Adrenal gland (tissue), 5 donors: ENCODE data around the gene CHID1.

Experiments
- POLR2A ChIP-seq, 2 donors: fragments of 450-650 bp; IDR thresholded peaks; one replicate each; pipeline ENCODE4 v1.6.1; 2017; ENCODE audit warnings: antibody characterized with exemption in 2 of 2, mild to moderate bottlenecking in 2 of 2, moderate library complexity in 1 of 2
- TF ChIP-seq, protein P1 (sequence below), 6 experiments: fragments of 450-650 bp in 4 of 6; fragments of 200-600 bp in 2 of 6; sonication (generic) in 1 of 6; IDR thresholded peaks; 1 replicate in 5 of 6; 2 replicates in 1 of 6; pipeline versions ENCODE4 v1.5.1 to v1.8.0; 2016 to 2021; ENCODE audit warnings: antibody characterized with exemption in 6 of 6, mild to moderate bottlenecking in 2 of 6, moderate library complexity in 1 of 6
- donor health status: DM: no; HTN: no; CAD: no.

DNA sequence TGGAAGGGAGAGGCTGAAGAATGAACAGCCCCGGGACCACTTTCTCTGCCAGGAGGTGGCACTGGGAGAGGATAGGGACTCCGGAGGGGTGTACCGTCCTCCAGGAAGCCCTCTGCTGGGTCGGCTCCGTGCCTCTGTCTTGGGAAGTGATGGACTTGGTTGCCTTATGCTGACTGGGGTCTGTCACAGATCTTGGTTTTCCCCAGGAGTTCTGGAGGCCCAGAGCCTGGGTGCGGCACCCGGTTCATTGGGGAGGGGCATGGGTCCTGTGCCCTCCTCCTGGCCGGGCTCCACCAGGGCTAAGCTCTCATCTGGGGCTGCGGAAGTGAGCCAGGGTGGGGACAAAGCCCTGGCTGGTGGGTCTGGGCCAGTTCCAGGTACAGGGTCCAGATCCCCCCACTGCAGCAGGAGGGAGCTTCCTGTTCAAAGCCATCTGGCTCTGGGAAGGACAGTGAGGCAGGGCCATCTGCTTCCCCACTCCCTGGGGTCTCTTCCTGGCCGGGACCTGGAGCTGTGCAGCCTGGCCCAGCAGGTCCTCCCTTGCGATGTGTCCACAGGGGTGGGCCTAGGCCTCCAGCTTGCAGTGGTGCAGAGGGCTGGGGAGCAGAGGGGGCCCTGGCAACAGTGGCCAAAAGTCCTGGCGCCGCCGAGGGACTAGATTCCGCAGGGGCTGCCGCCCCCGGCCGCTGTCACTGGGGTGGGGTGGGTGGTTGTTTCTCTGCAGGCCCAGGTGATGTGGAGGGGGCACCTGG, 14.0 kb upstream of the CHID1 start:
- TF ChIP-seq, protein P1, sequence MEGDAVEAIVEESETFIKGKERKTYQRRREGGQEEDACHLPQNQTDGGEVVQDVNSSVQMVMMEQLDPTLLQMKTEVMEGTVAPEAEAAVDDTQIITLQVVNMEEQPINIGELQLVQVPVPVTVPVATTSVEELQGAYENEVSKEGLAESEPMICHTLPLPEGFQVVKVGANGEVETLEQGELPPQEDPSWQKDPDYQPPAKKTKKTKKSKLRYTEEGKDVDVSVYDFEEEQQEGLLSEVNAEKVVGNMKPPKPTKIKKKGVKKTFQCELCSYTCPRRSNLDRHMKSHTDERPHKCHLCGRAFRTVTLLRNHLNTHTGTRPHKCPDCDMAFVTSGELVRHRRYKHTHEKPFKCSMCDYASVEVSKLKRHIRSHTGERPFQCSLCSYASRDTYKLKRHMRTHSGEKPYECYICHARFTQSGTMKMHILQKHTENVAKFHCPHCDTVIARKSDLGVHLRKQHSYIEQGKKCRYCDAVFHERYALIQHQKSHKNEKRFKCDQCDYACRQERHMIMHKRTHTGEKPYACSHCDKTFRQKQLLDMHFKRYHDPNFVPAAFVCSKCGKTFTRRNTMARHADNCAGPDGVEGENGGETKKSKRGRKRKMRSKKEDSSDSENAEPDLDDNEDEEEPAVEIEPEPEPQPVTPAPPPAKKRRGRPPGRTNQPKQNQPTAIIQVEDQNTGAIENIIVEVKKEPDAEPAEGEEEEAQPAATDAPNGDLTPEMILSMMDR (IDR thresholded peaks at IDR 0.05): no peak
- no peak for TF ChIP-seq POLR2A (IDR thresholded peaks at IDR 0.05)
